ENCODE measurements around the gene PEF1.

DNA sequence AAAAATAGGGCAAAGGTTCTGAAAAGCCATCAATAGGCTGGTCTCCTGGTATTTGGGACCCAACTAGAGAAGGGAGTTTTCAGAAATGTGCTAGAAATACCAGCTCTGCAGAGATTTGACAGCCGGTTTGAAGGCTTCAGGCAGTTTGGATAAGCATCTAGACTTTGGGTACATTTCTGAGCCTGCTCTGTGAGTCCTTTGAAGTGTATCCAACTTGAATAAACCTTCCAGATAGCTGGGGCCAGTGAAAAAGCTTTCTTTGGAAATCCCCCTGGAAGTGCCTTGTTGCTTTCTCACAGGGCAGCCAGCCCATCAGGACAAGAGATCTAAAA lies 6.4 kb upstream of the PEF1 start:
- TF ChIP-seq, protein P1, sequence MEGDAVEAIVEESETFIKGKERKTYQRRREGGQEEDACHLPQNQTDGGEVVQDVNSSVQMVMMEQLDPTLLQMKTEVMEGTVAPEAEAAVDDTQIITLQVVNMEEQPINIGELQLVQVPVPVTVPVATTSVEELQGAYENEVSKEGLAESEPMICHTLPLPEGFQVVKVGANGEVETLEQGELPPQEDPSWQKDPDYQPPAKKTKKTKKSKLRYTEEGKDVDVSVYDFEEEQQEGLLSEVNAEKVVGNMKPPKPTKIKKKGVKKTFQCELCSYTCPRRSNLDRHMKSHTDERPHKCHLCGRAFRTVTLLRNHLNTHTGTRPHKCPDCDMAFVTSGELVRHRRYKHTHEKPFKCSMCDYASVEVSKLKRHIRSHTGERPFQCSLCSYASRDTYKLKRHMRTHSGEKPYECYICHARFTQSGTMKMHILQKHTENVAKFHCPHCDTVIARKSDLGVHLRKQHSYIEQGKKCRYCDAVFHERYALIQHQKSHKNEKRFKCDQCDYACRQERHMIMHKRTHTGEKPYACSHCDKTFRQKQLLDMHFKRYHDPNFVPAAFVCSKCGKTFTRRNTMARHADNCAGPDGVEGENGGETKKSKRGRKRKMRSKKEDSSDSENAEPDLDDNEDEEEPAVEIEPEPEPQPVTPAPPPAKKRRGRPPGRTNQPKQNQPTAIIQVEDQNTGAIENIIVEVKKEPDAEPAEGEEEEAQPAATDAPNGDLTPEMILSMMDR (conservative IDR thresholded peaks at IDR 0.05; ENCODE audit: low read length), result no peak
- no peak for TF ChIP-seq EZH2phosphoT487 (IDR thresholded peaks at IDR 0.05; ENCODE audit: borderline replicate concordance, low read depth, low read length)

Data from OCI-LY7 (cell line).